HG02970 (cell line): Measurements from ENCODE around the gene TNS2.
"Not testable (repeated sequence)": the region's sequence is repeated elsewhere in the genome, so short reads cannot be mapped to it uniquely, and the experiment has no call there.

Experiments
- ATAC-seq: cut with Tn5 transposase; IDR thresholded peaks from one replicate; pipeline ENCODE4 v1.9.1; 2021; ENCODE audit warnings: mild to moderate bottlenecking, moderate library complexity, moderate number of reproducible peaks; ENCODE audit not compliant: unreplicated experiment, low FRiP score

Gene TNS2

DNA sequence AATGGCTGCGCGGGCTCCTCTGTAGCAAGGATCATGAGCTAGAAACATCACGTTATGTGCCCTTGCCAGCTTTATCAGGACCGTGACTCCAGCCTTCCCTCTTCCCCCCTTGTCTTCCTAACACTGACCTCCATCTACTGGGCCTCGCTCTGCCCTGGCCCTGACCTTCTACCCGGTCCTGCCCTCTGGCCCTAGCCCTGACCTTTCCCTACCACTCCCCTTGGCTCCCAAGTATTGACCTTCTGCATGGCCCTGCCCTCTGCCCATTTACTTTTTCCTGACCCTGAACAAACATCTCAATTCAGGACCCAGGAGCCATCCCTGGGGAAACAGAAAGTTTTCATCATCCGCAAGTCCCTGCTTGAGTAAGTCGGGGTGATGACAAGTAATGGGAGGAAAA, 55.4 kb downstream of the TNS2 start:
- no peak for ATAC-seq

- no peak for ATAC-seq
These were observed 56.0 kb downstream of the TNS2 start for GRCh38 chr12:53105712-53106439.

GRCh38 chr12:53107122-53107521, 57.3 kb downstream of the TNS2 start:
- no peak for ATAC-seq

DNA sequence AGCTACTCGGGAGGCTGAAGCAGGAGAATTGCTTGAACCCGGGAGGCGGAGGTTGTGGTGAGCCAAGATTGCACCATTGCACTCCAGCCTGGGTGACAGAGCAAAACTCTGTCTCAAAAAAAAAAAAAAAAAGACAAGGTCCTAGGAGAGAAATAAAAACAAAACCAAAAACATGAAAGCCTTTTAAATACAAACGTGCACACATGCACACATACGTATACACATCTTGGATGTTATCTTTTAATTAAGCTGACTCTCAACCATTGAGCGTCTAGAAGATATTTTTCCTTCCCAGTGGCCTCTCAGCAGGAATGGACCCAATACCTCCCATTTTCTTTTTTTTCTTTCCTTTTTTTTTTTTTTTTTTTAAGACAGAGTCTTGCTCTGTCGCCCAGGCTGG, 62.6 kb downstream of the TNS2 start:
- ATAC-seq = not testable (repeated sequence)

- ATAC-seq = no peak
These were observed 63.4 kb downstream of the TNS2 start for GRCh38 chr12:53113136-53113705.

- ATAC-seq = no peak
These were observed 64.1 kb downstream of the TNS2 start for GRCh38 chr12:53113951-53114350.
